Activated T-helper 17 cell treated with anti-CD3 and anti-CD28 coated beads, Interleukin-2, amount 50 U/mL, for 72 hours (primary cell): ENCODE data around the gene SERPINB8. TPM values are rescaled to one million over a fixed set of nuclear protein-coding genes. Genes with fewer than 3 reads are reported as not detected.
"Not testable (repeated sequence)": the region's sequence is repeated elsewhere in the genome, so short reads cannot be mapped to it uniquely, and the experiment has no call there.

Experiments used
- ATAC-seq: fragments of 150-1000 bp; cut with Tn5 transposase; replicated peaks from 2 replicates; pipeline ENCODE4 v1.10.0; 2021; ENCODE audit warnings: mild to moderate bottlenecking, moderate library complexity
- H3K27ac Mint-ChIP-seq: one replicate; pipeline ENCODE4 v1.8.0; 2022; ENCODE audit warnings: mixed read lengths
- H3K27me3 Mint-ChIP-seq: one replicate; pipeline ENCODE4 v1.8.0; 2022; ENCODE audit warnings: mixed read lengths
- H3K36me3 Mint-ChIP-seq: one replicate; pipeline ENCODE4 v1.8.0; 2022; ENCODE audit warnings: low read depth, mild to moderate bottlenecking, mixed read lengths
- H3K4me1 Mint-ChIP-seq: one replicate; pipeline ENCODE4 v1.8.0; 2022; ENCODE audit warnings: mixed read lengths
- H3K4me3 Mint-ChIP-seq: one replicate; pipeline ENCODE4 v1.8.0; 2022; ENCODE audit warnings: mild to moderate bottlenecking, mixed read lengths
- H3K9me3 Mint-ChIP-seq: one replicate; pipeline ENCODE4 v1.8.0; 2022; ENCODE audit warnings: mixed read lengths
- total RNA-seq, 2 donors: library from RNA; stranded (reverse); gene quantifications; one replicate each; pipeline ENCODE4 v1.2.3, GENCODE V29; 2022

The SERPINB8 gene, protein sequence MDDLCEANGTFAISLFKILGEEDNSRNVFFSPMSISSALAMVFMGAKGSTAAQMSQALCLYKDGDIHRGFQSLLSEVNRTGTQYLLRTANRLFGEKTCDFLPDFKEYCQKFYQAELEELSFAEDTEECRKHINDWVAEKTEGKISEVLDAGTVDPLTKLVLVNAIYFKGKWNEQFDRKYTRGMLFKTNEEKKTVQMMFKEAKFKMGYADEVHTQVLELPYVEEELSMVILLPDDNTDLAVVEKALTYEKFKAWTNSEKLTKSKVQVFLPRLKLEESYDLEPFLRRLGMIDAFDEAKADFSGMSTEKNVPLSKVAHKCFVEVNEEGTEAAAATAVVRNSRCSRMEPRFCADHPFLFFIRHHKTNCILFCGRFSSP
- total RNA-seq = 10 to 100 TPM; 16.5 to 19.1 TPM

- Mint-ChIP-seq H3K4me1 (peaks cover 11% of the 10 kb centered on the region), H3K27me3 (no peaks in the 10 kb centered on the region), H3K27ac (peak within 1 kb of the TSS; percentile 85), H3K4me3 (peak within 1 kb of the TSS; percentile 85), H3K9me3 (no peaks in the 10 kb centered on the region), H3K36me3 (peaks cover 13% of the 10 kb centered on the region)
- ATAC-seq = peak; percentile 90
Observed at GRCh38 chr18:63969942-63970808, at the start of gene SERPINB8. Gene SERPINB8 (plus strand): TSS chr18:63970081. CDS start chr18:63978309, 8,228 bp downstream.

DNA sequence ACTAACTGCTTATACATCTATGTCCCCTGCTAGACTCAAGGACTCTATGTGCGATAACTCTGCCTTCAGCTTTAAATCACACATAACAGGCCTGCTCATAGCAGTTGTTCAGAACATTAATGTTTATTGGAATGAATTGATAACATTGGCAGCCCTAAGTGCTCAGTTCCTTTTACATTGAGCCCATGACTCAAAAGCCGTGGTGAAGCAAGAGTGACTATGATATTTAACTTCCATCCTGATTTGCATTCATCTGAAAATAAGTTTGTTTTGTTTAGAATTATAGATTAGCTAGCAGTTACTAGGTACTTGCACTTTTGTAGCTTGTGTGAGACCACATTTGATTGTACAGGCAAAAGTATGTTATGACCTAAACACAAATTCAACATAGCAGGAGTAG, 47.8 kb upstream of the SERPINB8 start:
- no peak overlapping the region for H3K27ac Mint-ChIP-seq
- H3K27me3 Mint-ChIP-seq = peaks cover 40% of the 10 kb centered on the region
- H3K9me3 Mint-ChIP-seq = no peaks in the 10 kb centered on the region
- H3K4me1 Mint-ChIP-seq = no peaks in the 10 kb centered on the region
- no peak overlapping the region for H3K4me3 Mint-ChIP-seq
- H3K36me3 Mint-ChIP-seq = no peaks in the 10 kb centered on the region
- ATAC-seq = no peak

DNA sequence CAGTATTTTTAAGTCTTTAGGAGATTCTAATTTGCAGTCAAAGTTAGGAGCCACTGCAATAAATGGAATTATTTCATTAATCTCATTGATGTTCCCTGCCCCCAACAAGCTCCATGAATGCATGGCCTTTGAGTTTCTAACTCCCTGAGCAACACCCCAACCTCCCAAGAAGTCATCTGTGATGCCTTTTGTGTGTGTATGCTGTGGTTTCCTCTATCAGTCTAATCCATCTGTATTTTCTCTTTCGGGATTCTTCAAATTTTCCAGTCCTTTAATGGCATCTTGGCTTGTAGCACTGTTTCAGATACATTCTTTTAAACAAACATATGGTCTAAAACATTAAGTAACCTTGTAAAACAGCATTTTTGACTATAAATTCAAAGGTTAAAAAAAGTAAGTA, 45.3 kb upstream of the SERPINB8 start:
- Mint-ChIP-seq H3K4me1 (no peaks in the 10 kb centered on the region), H3K27me3 (peaks cover 36% of the 10 kb centered on the region), H3K9me3 (no peaks in the 10 kb centered on the region), H3K4me3 (no peak overlapping the region), H3K27ac (no peak overlapping the region), H3K36me3 (no peaks in the 10 kb centered on the region)
- ATAC-seq = no peak

GRCh38 chr18:63928331-63928730, 41.5 kb upstream of the SERPINB8 start:
- Mint-ChIP-seq H3K4me1 (no peaks in the 10 kb centered on the region), H3K4me3 (no peak overlapping the region), H3K9me3 (no peaks in the 10 kb centered on the region), H3K27ac (no peak overlapping the region), H3K36me3 (no peaks in the 10 kb centered on the region), H3K27me3 (peaks cover 24% of the 10 kb centered on the region)
- no peak for ATAC-seq

GRCh38 chr18:63929369-63929768, 40.5 kb upstream of the SERPINB8 start:
- H3K36me3 Mint-ChIP-seq, ATAC-seq, H3K27ac Mint-ChIP-seq, H3K4me1 Mint-ChIP-seq, H3K4me3 Mint-ChIP-seq, H3K9me3 Mint-ChIP-seq: not testable (repeated sequence)
- peaks cover 18% of the 10 kb centered on the region for H3K27me3 Mint-ChIP-seq

GRCh38 chr18:63930773-63931354, 39.0 kb upstream of the SERPINB8 start:
- no peak for ATAC-seq
- no peaks in the 10 kb centered on the region for H3K4me1 Mint-ChIP-seq
- no peak overlapping the region for H3K4me3 Mint-ChIP-seq
- no peaks in the 10 kb centered on the region for H3K36me3 Mint-ChIP-seq
- no peak overlapping the region for H3K27ac Mint-ChIP-seq
- H3K9me3 Mint-ChIP-seq = no peaks in the 10 kb centered on the region
- peaks cover 13% of the 10 kb centered on the region for H3K27me3 Mint-ChIP-seq

- no peak overlapping the region for H3K4me3 Mint-ChIP-seq
- H3K36me3 Mint-ChIP-seq = no peaks in the 10 kb centered on the region
- peaks cover 10% of the 10 kb centered on the region for H3K27me3 Mint-ChIP-seq
- H3K4me1 Mint-ChIP-seq = no peaks in the 10 kb centered on the region
- H3K9me3 Mint-ChIP-seq = no peaks in the 10 kb centered on the region
- peak; percentile 96 for ATAC-seq
- no peak overlapping the region for H3K27ac Mint-ChIP-seq
Observed at GRCh38 chr18:63936156-63936931, 33.5 kb upstream of the SERPINB8 start.

GRCh38 chr18:63936932-63937393, 32.9 kb upstream of the SERPINB8 start:
- Mint-ChIP-seq H3K36me3 (no peaks in the 10 kb centered on the region), H3K27me3 (peaks cover 14% of the 10 kb centered on the region), H3K9me3 (no peaks in the 10 kb centered on the region), H3K4me1 (no peaks in the 10 kb centered on the region), H3K27ac (no peak overlapping the region), H3K4me3 (no peak overlapping the region)
- ATAC-seq = peak; percentile 33

DNA sequence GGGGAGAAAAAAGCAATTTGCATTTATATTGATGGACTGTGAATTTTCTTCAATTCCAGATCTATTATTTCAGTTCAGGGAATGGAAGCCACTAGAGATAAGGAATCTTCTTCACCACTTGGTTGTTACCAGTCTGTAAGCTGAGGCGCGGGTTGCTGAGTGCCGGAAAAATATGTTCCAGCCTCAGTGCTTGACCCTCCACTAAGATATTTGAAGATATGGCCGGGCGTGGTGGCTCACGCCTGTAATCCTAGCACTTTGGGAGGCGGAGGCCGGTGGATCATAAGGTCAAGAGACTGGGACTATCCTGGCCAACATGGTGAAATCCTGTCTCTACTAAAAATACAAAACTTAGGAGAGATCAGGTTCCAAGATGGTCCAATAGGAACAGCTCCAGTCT, 29.9 kb upstream of the SERPINB8 start:
- ATAC-seq = no peak
- Mint-ChIP-seq H3K9me3 (no peaks in the 10 kb centered on the region), H3K4me3 (no peak overlapping the region), H3K27me3 (peaks cover 31% of the 10 kb centered on the region), H3K27ac (no peak overlapping the region), H3K36me3 (no peaks in the 10 kb centered on the region), H3K4me1 (no peaks in the 10 kb centered on the region)

DNA sequence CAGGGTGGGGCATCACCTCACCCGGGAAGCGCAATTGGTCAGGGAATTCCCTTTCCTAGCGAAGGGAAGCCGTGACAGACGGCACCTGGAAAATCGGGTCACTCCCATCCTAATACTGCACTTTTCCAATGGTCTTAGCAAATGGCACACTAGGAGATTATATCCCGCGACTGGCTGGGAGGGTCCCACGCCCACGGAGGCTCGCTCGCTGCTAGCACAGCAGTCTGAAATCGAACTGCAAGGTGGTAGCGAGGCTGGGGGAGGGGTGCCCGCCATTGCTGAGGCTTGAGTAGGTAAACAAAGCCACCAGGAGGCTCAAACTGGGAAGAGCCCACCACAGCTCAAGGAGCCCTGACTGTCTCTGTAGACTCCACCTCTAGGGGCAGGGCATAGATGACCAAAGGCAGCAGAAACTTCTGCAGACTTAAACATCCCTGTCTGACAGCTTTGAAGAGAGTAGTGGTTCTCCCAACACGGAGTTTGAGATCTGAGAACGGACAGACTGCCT, 29.3 kb upstream of the SERPINB8 start:
- not testable (repeated sequence) for ATAC-seq, H3K9me3 Mint-ChIP-seq, H3K4me3 Mint-ChIP-seq, H3K4me1 Mint-ChIP-seq, H3K27ac Mint-ChIP-seq, H3K36me3 Mint-ChIP-seq
- H3K27me3 Mint-ChIP-seq = peaks cover 28% of the 10 kb centered on the region

GRCh38 chr18:63947051-63947790, 22.7 kb upstream of the SERPINB8 start:
- Mint-ChIP-seq H3K4me3 (no peak overlapping the region), H3K9me3 (peaks cover 5% of the 10 kb centered on the region), H3K27me3 (peaks cover 29% of the 10 kb centered on the region), H3K27ac (peak overlapping the region; percentile 72), H3K36me3 (peaks cover 7% of the 10 kb centered on the region), H3K4me1 (peaks cover 19% of the 10 kb centered on the region)
- ATAC-seq = no peak

GRCh38 chr18:63949068-63949737, 20.7 kb upstream of the SERPINB8 start, which contains the start of gene HMSD:
Gene HMSD (plus strand): TSS chr18:63949301. CDS start chr18:63953456, 4,155 bp downstream.
- Mint-ChIP-seq H3K27me3 (peaks cover 10% of the 10 kb centered on the region), H3K36me3 (peaks cover 11% of the 10 kb centered on the region), H3K4me3 (peak within 1 kb of the TSS; percentile 58), H3K9me3 (peaks cover 5% of the 10 kb centered on the region), H3K27ac (peak within 1 kb of the TSS; percentile 85), H3K4me1 (peaks cover 19% of the 10 kb centered on the region)
- peak; percentile 85 for ATAC-seq

DNA sequence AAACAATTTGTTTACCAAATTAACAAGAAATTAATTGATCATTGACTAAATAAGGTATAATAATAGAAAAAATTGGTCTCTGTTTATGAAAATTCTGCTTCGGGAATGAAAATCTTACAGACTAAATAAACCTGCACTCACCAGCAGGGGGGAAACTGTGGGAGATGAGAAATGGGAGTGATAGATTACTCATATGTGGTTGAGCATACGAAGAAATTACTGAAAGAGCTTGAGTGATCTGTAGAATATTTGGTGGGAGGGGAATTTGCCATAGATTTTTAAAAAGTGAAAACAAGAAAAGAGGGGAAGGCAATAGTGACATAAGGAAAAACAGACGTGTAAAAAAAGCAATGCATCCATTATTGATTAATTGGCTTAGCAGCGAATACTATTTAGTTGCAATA, 18.6 kb upstream of the SERPINB8 start:
- Mint-ChIP-seq H3K36me3 (peaks cover 20% of the 10 kb centered on the region), H3K27ac (peak overlapping the region; percentile 56), H3K4me3 (peak overlapping the region; percentile 58), H3K9me3 (peaks cover 5% of the 10 kb centered on the region), H3K27me3 (peaks cover 17% of the 10 kb centered on the region), H3K4me1 (peaks cover 19% of the 10 kb centered on the region)
- ATAC-seq = peak; percentile 60
